IPS DF 4.7 (cell line): ENCODE measurements around the gene CUEDC1.

ENCODE experiments used
- DNase-seq: peaks from one replicate; pipeline ENCODE4 v3.0.0-alpha.2; 2013; ENCODE audit warnings: low spot score; ENCODE audit errors: extremely low read depth

The CUEDC1 gene, protein sequence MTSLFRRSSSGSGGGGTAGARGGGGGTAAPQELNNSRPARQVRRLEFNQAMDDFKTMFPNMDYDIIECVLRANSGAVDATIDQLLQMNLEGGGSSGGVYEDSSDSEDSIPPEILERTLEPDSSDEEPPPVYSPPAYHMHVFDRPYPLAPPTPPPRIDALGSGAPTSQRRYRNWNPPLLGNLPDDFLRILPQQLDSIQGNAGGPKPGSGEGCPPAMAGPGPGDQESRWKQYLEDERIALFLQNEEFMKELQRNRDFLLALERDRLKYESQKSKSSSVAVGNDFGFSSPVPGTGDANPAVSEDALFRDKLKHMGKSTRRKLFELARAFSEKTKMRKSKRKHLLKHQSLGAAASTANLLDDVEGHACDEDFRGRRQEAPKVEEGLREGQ

DNA sequence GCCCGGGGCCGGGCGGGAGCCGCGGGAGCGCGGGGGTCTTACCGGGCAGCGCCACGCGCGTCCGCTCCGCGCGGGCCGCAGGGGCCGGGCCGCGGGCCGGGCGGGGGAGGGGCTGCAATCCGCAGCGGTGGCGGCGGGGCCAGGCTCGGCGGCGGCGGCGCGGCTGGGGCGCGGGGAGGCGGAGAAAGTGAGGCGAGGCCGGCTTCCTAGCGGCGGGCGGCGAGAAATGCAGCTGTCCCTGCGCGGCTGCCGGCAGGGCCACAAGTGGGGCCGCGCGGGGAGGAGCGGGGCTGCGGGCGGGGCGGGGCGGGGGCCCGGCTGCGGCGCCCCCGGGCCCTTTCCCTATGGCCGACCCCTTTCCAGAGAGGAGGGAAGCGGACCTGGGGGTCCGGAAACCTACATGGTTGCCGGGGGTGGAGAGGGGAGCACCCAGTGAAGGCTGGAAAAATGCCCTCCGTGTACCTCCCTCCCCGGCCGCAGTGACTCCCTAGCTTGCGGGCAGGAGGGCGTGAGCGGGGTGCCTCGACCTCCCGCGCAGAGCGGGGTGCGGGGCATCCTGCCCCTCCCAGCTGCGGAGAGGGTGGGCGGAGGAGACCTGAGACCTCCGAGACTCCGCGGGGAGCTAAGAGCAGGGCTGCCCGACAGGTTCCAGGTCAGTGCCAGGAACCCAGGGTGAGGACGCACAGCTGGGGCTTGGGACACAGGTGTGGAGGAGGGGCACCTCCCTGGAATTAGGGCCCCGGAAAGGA is at the start of gene CUEDC1:
TSS of gene CUEDC1 (minus strand) at position 230 of the 749 bp plus-strand sequence. CDS start 69,848 bp downstream, outside the sequence.
- no peak for DNase-seq

DNA sequence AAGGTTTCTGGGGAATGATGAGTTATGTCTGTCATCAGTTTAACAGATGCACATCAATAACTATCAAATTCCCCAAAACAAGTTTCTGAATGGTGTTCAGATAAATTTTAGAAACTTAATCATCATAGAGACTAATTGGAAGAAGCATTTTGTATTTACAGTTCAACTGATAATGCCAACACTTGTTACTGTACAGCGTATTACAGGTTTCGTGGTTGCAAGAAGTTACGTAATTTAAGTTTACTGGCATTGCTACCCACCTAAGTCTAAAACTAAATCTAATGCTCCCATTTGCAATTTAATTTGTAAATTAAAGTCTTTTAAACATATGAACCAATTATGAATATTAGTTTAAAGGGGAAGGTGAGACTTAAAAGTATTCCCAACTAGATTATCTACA is 48.8 kb upstream of the CUEDC1 start:
- no peak for DNase-seq

- no peak for DNase-seq
Measured at GRCh38 chr17:58002973-58003372, 47.8 kb upstream of the CUEDC1 start.

DNA sequence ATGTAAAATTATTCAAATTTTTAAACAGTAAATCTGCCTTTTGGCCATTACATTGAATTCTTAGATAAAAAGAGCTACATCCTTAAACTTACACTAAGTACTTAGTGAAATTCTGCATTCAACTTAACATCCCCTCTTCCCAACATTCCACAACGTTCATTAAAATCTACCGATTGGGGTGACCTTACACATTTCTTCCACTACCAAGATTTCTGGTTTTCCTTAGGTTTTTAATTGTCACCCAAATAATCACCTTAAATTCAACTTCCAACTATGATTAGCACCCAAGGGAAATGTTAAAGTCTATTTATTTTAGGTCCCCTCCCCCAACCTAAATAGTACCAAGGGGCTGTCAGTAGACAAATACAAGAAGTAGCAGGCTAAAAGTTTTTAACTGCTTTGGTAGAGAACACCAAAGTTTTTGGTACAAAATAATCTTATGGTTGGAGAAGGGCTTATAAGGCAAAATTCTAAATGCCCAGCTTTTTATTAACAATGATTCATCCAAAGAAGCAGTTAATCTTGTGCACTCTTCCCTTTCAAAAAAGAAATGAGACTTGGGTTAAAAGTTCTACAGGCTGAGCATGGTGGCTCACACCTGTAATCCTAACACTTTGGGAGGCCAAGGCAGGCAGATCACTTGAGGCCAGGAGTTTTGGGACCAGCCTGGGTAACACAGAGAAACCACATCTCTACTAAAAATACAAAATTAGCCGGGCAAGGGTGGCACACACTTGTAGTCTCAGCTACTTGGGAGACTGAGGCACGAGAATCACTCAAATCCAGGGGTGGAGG is 47.1 kb upstream of the CUEDC1 start:
- DNase-seq, result no peak

- DNase-seq, result no peak
Measured at GRCh38 chr17:58001461-58002124, 46.4 kb upstream of the CUEDC1 start.

DNA sequence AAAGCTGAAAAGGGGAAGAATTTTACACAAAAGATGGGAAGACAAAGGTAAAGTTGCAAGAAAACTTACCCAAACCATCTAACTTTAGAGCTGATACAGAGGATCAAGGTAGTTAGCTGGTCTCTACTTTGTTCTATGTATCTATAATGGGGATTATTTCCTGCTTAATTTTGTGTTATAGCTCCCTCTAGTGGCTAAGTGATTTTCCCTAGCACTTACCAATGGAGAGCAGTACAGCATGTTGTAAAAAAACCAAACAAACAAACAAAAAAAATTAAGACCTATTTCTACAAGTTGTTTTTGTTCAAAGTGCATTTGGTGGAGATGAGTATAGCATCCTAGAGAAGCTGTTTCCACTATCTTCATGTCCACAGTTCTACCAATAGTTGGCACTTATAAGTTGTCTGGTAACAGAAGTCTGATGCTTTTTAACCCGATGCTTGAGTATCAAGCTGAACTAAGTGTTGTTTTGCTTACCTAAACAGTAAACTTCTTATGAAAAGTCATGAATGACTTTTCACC is 44.3 kb upstream of the CUEDC1 start:
- DNase-seq, result no peak

GRCh38 chr17:57999010-57999495 is 43.8 kb upstream of the CUEDC1 start:
- DNase-seq, result no peak

- DNase-seq, result no peak
Measured at GRCh38 chr17:57997085-57997809, 42.0 kb upstream of the CUEDC1 start.

GRCh38 chr17:57995076-57995956 is 40.1 kb upstream of the CUEDC1 start:
- DNase-seq, result no peak

- no peak for DNase-seq
Measured at GRCh38 chr17:57994436-57994835, 39.2 kb upstream of the CUEDC1 start.

DNA sequence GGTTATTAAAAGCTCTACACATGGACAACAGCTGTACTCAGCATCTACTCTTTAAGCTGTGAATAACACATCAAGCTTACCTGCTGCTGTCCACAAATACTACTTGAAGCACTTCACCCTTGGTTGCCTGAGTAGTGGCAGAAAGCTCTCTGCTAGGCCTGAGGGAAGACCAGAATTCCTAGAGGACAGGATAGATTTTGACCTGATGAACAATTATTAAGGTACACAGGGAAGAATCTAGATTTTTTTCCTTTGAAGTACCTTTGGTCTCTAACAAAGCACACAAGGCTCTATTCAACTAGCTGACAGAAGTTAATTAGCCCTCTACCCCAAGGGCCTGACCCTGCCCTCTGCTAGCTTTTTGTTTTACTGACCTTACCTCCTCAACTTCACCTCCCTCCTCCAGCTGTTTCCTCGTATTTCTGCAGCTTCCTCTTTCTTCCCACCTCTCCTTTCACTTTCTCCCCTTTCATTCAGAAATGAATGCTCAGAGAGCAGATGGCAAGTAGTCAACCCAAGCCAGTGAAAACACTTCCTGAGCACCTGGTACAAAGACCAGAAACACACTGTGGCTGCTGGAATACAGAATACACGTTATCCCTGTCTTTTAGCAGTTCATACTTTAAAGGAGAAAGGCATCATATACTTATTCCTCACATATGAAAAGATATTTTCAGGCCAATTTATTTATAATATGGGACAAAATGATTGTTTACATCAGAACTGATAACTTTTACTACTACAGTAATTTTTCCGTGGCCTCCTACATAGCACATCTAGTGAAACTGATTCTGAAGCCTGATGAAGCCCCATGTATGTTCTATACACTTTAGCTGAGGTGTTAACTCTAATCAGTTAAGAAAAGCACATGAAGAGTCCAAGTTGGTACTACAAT is 38.5 kb upstream of the CUEDC1 start:
- no peak for DNase-seq

GRCh38 chr17:57991537-57991936 is 36.3 kb upstream of the CUEDC1 start:
- DNase-seq, result no peak

DNA sequence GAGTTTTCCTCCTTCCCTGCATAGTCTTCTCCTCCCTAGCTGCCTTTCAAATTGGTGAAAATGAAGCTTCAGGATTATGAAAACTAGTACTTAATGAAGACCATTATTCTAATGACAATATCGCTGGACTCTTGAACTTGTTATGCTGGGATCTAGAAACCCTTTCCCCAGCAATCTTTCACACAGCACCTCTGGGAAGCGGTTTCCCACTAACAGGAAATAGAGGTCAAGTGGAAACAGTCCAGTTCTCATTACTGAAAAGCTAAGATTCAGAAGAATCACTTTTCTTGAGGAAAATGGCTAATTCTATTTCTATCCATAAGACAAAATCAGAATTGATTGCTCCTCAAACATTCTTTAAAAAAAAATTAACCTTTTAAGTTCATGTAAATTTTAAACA is 34.8 kb upstream of the CUEDC1 start:
- no peak for DNase-seq

GRCh38 chr17:57988301-57989250 is 33.4 kb upstream of the CUEDC1 start:
- no peak for DNase-seq

GRCh38 chr17:57987581-57988300 is 32.5 kb upstream of the CUEDC1 start, which contains the start of gene VEZF1:
Gene VEZF1, minus strand, starts transcription at chr17:57988254. Its CDS starts 143 bp downstream, at chr17:57988111.
- no peak for DNase-seq

- no peak for DNase-seq
Measured at GRCh38 chr17:57986841-57987580, 31.8 kb upstream of the CUEDC1 start.
